Glomerular endothelial cell (primary cell): ENCODE results near the gene ATXN7L1. TPM values are rescaled to one million over a fixed set of nuclear protein-coding genes. Genes with fewer than 3 reads are reported as not detected.

Source experiments
- DNase-seq: peaks from one replicate; pipeline ENCODE4 v3.0.0-alpha.2; 2011; ENCODE audit warnings: low read depth, low spot score; ENCODE audit errors: extremely low read depth
- total RNA-seq: library from RNA; depleted of rRNA; stranded (reverse); fragments of >200 nt; gene quantifications from 2 replicates; pipeline ENCODE4 v1.2.3, GENCODE V29; 2015

Gene ATXN7L1
- total RNA-seq, 1 donor from 2014 or later = 11.7 TPM

- DNase-seq = no peak
Measured at GRCh38 chr7:105635197-105635596, 241.2 kb downstream of the ATXN7L1 start.

DNA sequence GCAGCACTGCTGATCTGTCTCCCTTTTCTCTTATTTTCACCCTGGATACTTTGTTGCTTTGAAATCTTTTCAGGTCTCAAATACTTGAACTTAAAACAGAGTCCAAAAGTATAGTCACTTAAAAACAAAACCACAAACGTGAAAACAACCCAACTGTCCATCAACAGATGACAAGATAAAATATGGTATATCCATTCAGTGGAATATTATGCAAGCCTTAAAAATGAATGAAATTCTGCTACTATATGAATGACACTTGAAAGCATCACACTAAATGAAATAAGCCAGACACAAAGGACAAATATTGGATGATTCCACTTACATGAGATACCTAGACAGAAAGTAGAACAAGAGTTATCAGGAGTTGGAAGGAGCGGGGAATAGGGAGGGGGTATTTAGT is 250.4 kb downstream of the ATXN7L1 start:
- DNase-seq = no peak

- no peak for DNase-seq
Measured at GRCh38 chr7:105623906-105624305, 252.5 kb downstream of the ATXN7L1 start.

GRCh38 chr7:105623378-105623777 is 253.0 kb downstream of the ATXN7L1 start:
- no peak for DNase-seq

DNA sequence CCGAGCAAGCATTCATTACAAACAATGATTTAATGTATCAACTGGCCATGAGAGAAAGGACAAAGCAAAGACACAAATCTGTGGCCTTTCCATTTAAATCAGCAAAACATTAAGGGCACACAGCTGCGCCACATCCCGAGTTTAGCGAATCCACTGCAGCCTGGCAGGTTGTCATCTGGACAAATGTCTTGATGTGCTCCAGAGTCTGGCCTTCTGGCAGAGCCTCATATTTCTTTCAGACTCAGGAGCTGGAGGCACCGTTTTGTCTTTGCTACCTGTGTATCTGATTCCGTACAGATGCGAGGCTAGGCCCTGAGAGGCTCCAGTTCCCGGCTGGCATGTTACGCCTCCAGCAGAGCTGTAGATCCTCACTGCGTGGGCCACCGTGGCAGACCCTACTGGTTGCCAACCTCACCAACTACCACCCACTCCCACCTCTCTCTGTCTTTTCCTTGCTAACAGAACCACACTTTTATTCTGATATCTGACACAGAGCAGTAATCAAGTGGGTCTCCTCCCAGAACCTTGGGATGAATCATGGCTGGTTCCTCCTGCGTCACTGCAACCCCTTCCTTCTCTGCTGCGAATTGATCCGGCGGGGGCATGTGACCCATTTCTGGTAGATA is 254.2 kb downstream of the ATXN7L1 start:
- DNase-seq = no peak

DNA sequence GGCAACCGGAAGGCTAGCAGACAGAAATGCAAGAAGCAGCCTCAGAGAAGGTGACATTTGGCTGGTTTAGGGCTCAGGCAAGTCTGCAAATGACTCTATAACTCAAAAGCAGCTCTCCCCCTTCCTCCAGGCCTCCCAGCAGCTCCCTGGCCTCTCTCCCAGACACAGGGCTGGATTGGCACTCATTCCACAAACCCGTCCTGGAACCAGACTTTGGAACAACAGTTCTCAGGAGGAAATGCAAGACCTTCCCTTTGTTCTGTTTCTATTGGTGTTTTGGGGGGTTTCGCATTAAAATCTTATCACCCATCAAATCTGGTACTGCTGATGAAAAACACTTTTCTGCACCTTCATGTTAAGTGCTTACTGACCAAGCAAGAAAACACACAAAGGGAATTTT is 254.8 kb downstream of the ATXN7L1 start:
- no peak for DNase-seq

- DNase-seq = no peak
Measured at GRCh38 chr7:105621176-105621575, 255.2 kb downstream of the ATXN7L1 start.

- no peak for DNase-seq
Measured at GRCh38 chr7:105619590-105619989, 256.8 kb downstream of the ATXN7L1 start.

DNA sequence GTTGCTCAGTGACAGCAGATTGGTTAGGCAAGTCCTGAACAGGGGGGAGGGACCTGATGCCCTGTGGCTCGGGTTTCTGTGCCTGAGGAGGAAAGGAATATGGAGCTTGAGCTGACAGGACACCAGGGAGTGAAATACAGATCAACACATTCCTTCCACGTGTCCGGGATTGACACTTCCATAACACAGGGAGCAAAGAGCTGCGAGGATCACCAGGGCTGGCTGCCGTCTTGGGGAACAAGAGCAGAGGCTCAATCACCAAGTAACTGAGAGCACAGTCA is 258.4 kb downstream of the ATXN7L1 start:
- DNase-seq = no peak

GRCh38 chr7:105617280-105618015 is 259.0 kb downstream of the ATXN7L1 start:
- no peak for DNase-seq

- DNase-seq = no peak
Measured at GRCh38 chr7:105614341-105614840, 262.0 kb downstream of the ATXN7L1 start.

GRCh38 chr7:105613611-105614330 is 262.6 kb downstream of the ATXN7L1 start:
- no peak for DNase-seq

DNA sequence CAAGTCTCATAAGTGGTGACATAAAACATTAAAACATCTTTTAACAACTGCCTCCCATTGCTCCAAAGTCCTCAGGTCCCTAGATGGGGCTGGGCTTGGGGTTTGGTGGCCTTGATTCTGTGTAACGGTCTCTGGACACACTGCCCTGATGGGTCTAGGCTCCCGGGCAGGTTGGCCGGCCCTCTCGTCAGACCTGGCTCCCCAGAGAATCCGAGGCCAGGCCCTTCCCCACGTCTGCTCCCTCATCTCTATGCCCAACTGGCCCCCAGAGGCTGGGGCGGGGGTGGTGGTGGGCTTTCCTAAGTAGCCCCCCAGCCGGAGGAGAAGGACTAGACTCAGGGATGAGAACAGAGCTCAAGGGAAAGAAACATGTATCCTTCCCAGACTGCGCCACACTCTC is 263.6 kb downstream of the ATXN7L1 start:
- no peak for DNase-seq

- DNase-seq = no peak
Measured at GRCh38 chr7:105611856-105612775, 264.3 kb downstream of the ATXN7L1 start.

DNA sequence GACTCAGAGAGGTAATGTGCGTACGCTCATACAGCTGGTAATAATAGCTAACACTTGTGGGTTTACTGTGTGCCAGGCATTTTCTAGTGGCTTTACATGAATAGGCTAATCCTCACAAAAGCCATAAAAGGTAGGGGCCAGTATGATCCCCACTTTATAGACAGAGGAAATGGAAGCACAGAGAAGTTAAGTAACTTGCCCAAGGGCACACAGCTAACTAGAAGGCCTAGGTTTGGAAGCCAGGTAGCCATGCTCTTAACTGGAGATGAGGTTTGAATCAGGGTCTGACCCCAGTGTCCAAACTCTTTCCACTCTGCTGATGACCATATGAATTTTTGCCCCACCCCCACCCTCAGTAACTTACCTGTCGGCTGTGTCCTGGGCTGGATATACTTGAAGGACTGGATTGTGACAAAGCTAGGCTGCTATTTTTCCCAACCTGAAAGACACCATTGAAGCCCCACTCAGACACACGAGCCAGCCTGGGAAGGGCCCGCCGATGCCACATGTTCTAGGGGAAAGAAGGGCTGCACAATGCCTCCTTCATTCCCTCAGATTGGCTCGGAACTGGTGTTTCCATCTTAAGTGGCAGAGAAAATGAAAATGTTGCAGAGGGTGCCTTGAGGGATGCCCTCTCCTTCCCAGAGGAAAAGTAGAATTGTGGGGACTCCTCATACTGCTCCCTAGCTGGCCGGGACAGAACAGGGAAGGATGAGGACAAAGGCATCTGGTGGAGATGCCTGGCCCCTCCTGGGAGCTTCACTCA is 266.1 kb downstream of the ATXN7L1 start:
- no peak for DNase-seq

- DNase-seq = no peak
Measured at GRCh38 chr7:105602325-105603305, 273.8 kb downstream of the ATXN7L1 start.

DNA sequence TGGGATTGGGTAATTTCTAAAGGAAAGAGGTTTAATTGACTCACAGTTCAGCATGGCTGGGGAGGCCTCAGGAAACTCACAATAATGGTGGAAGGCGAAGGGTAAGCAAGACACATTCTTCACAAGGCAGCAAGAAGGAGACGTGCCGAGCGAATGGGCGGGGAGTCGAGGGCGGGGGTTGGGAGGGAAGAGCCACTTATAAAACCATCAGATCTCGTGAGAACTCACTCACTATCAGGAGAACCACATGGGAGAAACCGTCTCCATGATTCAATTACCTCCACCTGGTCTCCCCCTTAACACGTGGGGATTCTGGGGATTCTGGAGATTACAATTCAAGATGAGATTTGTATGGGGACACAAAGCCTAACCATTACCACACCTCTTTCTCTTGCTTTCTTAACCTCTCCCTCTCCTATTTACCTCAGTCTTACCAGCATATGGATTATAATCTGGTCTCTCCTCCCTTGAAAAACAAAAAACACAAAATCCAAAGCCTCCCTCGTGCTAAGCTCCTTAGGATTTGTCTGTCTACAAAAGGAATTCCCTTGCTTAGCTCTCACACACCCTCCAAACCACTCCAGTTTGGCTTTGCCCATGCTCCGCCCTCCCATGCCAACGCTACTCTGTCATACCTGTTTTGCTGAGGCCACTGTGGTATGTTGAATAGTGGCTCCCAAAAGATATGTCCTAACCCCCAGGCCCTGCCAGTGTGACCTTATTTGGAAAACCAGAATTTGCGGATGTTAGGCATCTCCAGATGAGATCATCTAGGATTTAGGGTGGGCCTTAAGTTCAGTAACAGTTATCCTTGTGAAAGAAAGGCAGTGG is 275.5 kb downstream of the ATXN7L1 start:
- DNase-seq = no peak

GRCh38 chr7:105599551-105599950 is 276.8 kb downstream of the ATXN7L1 start:
- no peak for DNase-seq
